ENCODE data around the gene AP3D1. TPM values are rescaled to one million over a fixed set of nuclear protein-coding genes. Genes with fewer than 3 reads are reported as not detected.

AP3D1 gene
- polyA plus RNA-seq, 2 donors: 50.8 to 64.5 TPM

GRCh38 chr19:2171349-2172145 is 20.2 kb upstream of the AP3D1 start:
- Histone ChIP-seq H3K27ac (ENCODE audit: low read depth in 2 of 2, low read length in 1 of 2) (peak overlapping the region in 1 of 2 donors; percentile 33), H3K27me3 (ENCODE audit: control insufficient read depth in 1 of 2, insufficient read depth in 2 of 2, low read length in 2 of 2) (no peaks in the 10 kb centered on the region), H3K4me3 (ENCODE audit: low read depth in 1 of 2, low read length in 2 of 2) (no peak overlapping the region), H3K9me3 (ENCODE audit: control insufficient read depth in 2 of 2, insufficient read depth in 1 of 2, low read depth in 1 of 2, low read length in 1 of 2) (no peaks in the 10 kb centered on the region), H3K36me3 (ENCODE audit: control insufficient read depth in 2 of 2, insufficient read depth in 2 of 2, low read length in 1 of 2) (peaks cover 0 to 5% of the 10 kb centered on the region in 2 donors), H3K4me1 (ENCODE audit: control insufficient read depth in 2 of 2, insufficient read depth in 2 of 2, low read length in 1 of 2) (peaks cover 15 to 34% of the 10 kb centered on the region in 2 donors)
- 49 to 58% methylated on average over 24 to 27 of the region's 27 CpGs for WGBS, 2 donors

- Histone ChIP-seq H3K27me3 (ENCODE audit: control insufficient read depth in 1 of 2, insufficient read depth in 2 of 2, low read length in 2 of 2) (no peaks in the 10 kb centered on the region), H3K4me3 (ENCODE audit: low read depth in 1 of 2, low read length in 2 of 2) (no peak overlapping the region), H3K9me3 (ENCODE audit: control insufficient read depth in 2 of 2, insufficient read depth in 1 of 2, low read depth in 1 of 2, low read length in 1 of 2) (no peaks in the 10 kb centered on the region), H3K4me1 (ENCODE audit: control insufficient read depth in 2 of 2, insufficient read depth in 2 of 2, low read length in 1 of 2) (peaks cover 15 to 30% of the 10 kb centered on the region in 2 donors), H3K36me3 (ENCODE audit: control insufficient read depth in 2 of 2, insufficient read depth in 2 of 2, low read length in 1 of 2) (peaks cover 0 to 5% of the 10 kb centered on the region in 2 donors), H3K27ac (ENCODE audit: low read depth in 2 of 2, low read length in 1 of 2) (peak overlapping the region in 1 of 2 donors; percentile 33)
- 68 to 73% methylated on average over 5 of the region's 5 CpGs for WGBS, 2 donors
Observed at GRCh38 chr19:2170987-2171348, 19.6 kb upstream of the AP3D1 start.

DNA sequence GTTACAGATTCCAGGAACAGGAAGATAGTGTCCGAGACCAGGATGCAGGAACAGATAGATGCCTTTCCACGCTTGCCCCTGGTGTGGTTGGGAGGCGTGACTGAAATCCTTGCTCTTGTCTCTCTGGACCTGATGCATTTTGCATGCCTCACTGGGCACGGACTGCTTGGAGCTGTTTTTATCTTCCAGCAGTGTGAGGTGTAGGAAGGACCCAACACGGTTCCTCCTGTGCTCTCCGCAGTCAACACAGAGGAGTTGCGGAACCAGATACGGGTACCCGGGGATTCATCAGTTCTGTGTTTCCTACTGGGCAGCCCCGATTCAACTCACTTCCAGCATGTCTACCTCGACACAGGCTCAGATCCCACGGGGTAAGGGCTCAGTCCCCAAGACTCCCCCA is 18.9 kb upstream of the AP3D1 start:
- no peak overlapping the region for H3K4me3 ChIP-seq (ENCODE audit: low read depth in 1 of 2, low read length in 2 of 2)
- H3K27me3 ChIP-seq (ENCODE audit: control insufficient read depth in 1 of 2, insufficient read depth in 2 of 2, low read length in 2 of 2): no peaks in the 10 kb centered on the region
- peaks cover 0 to 5% of the 10 kb centered on the region in 2 donors for H3K36me3 ChIP-seq (ENCODE audit: control insufficient read depth in 2 of 2, insufficient read depth in 2 of 2, low read length in 1 of 2)
- H3K9me3 ChIP-seq (ENCODE audit: control insufficient read depth in 2 of 2, insufficient read depth in 1 of 2, low read depth in 1 of 2, low read length in 1 of 2): no peaks in the 10 kb centered on the region
- peaks cover 15 to 28% of the 10 kb centered on the region in 2 donors for H3K4me1 ChIP-seq (ENCODE audit: control insufficient read depth in 2 of 2, insufficient read depth in 2 of 2, low read length in 1 of 2)
- H3K27ac ChIP-seq (ENCODE audit: low read depth in 2 of 2, low read length in 1 of 2): peak overlapping the region in 1 of 2 donors; percentile 40
- 81 to 83% methylated on average over 12 of the region's 12 CpGs for WGBS, 2 donors

DNA sequence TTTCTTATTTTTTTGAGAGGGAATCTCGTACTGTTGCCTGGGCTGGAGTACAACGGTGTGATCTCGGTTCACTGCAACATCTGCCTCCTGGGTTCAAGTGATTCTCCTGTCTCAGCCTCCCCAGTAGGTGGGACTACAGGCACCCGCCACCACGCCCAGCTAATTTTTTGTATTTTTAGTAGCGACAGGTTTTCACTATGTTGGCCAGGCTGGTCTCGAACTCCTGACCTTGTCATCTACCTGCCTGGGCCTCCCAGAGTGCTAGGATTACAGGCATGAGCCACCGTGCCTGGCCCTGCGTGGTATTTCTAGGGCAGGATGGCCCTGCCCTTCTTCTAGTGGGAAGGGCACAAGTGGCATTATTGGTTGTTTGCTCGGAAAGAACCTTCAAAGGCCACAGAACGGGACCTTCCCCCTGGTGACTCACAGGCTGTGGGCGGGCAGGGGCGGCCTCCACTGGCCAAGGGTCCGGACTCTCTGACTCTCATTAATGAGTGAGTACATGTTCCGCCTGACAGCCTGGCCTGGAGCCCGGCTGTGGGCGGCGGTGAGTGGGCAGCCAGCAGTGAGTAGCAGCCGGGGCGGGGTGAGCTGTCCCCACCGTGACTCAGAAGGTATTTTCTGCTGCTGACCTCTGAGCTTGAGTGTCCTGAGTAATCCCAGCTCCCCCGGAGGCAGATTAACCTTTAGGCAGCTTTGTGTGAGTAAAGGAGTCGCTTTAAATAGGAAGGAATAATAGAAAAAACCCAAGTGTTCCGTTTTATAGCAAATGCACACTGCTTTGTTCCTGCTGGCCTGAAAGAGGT is 17.5 kb upstream of the AP3D1 start:
- H3K36me3 ChIP-seq (ENCODE audit: control insufficient read depth in 2 of 2, insufficient read depth in 2 of 2, low read length in 1 of 2): peaks cover 0 to 3% of the 10 kb centered on the region in 2 donors
- no peaks in the 10 kb centered on the region for H3K27me3 ChIP-seq (ENCODE audit: control insufficient read depth in 1 of 2, insufficient read depth in 2 of 2, low read length in 2 of 2)
- H3K9me3 ChIP-seq (ENCODE audit: control insufficient read depth in 2 of 2, insufficient read depth in 1 of 2, low read depth in 1 of 2, low read length in 1 of 2): no peaks in the 10 kb centered on the region
- H3K4me1 ChIP-seq (ENCODE audit: control insufficient read depth in 2 of 2, insufficient read depth in 2 of 2, low read length in 1 of 2): peaks cover 15 to 28% of the 10 kb centered on the region in 2 donors
- H3K27ac ChIP-seq (ENCODE audit: low read depth in 2 of 2, low read length in 1 of 2): peak overlapping the region; percentile 81 to 93
- H3K4me3 ChIP-seq (ENCODE audit: low read depth in 1 of 2, low read length in 2 of 2): no peak overlapping the region
- WGBS, 2 donors: 10 to 12% methylated on average over 24 of the region's 24 CpGs

DNA sequence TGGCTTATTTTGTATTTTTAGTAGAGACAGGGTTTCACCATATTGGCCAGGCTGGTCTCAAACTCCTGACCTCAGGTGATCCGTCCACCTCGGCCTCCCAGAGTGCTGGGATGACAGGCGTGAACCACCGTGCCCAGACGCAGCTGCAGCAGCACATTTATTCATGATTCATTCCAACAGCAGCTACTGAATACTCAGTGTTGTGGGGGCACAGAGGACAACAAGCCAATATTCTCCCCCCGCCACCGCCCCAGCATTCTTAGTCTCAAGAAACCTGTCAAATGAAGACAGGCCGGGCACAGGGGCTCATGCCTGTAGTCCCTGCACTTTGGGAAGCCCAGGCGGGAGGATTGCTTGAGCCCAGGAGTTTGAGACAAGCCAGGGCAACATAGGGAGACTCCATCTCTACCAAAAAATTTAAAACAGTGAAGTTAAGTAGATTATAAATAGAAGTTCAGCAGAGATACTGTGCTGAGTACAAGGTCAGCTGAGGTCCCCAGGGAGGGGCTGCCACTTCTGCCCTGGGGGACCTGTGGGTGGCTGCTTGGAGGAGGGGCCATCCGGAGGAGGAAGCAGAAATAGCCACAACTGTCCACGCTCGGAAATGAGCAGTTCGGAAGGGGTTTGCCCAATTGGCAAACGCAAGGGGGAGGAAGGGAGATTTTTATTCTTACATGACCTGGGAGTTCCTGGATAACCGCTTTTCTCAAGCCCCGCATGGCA is 16.7 kb upstream of the AP3D1 start:
- 41 to 46% methylated on average over 16 of the region's 16 CpGs for WGBS, 2 donors
- peaks cover 0 to under 1% of the 10 kb centered on the region in 2 donors for H3K36me3 ChIP-seq (ENCODE audit: control insufficient read depth in 2 of 2, insufficient read depth in 2 of 2, low read length in 1 of 2)
- H3K27me3 ChIP-seq (ENCODE audit: control insufficient read depth in 1 of 2, insufficient read depth in 2 of 2, low read length in 2 of 2): no peaks in the 10 kb centered on the region
- H3K4me3 ChIP-seq (ENCODE audit: low read depth in 1 of 2, low read length in 2 of 2): no peak overlapping the region
- peak overlapping the region; percentile 81 to 93 for H3K27ac ChIP-seq (ENCODE audit: low read depth in 2 of 2, low read length in 1 of 2)
- no peaks in the 10 kb centered on the region for H3K9me3 ChIP-seq (ENCODE audit: control insufficient read depth in 2 of 2, insufficient read depth in 1 of 2, low read depth in 1 of 2, low read length in 1 of 2)
- H3K4me1 ChIP-seq (ENCODE audit: control insufficient read depth in 2 of 2, insufficient read depth in 2 of 2, low read length in 1 of 2): peaks cover 15 to 28% of the 10 kb centered on the region in 2 donors

- 46 to 53% methylated on average over 35 of the region's 35 CpGs for WGBS, 2 donors
- Histone ChIP-seq H3K27ac (ENCODE audit: low read depth in 2 of 2, low read length in 1 of 2) (peak overlapping the region; percentile 81 to 93), H3K36me3 (ENCODE audit: control insufficient read depth in 2 of 2, insufficient read depth in 2 of 2, low read length in 1 of 2) (no peaks in the 10 kb centered on the region), H3K9me3 (ENCODE audit: control insufficient read depth in 2 of 2, insufficient read depth in 1 of 2, low read depth in 1 of 2, low read length in 1 of 2) (no peaks in the 10 kb centered on the region), H3K4me1 (ENCODE audit: control insufficient read depth in 2 of 2, insufficient read depth in 2 of 2, low read length in 1 of 2) (peaks cover 15 to 28% of the 10 kb centered on the region in 2 donors), H3K27me3 (ENCODE audit: control insufficient read depth in 1 of 2, insufficient read depth in 2 of 2, low read length in 2 of 2) (no peaks in the 10 kb centered on the region), H3K4me3 (ENCODE audit: low read depth in 1 of 2, low read length in 2 of 2) (no peak overlapping the region)
Observed at GRCh38 chr19:2166741-2167738, 15.7 kb upstream of the AP3D1 start.

- Histone ChIP-seq H3K36me3 (ENCODE audit: control insufficient read depth in 2 of 2, insufficient read depth in 2 of 2, low read length in 1 of 2) (no peaks in the 10 kb centered on the region), H3K27me3 (ENCODE audit: control insufficient read depth in 1 of 2, insufficient read depth in 2 of 2, low read length in 2 of 2) (no peaks in the 10 kb centered on the region), H3K9me3 (ENCODE audit: control insufficient read depth in 2 of 2, insufficient read depth in 1 of 2, low read depth in 1 of 2, low read length in 1 of 2) (no peaks in the 10 kb centered on the region), H3K27ac (ENCODE audit: low read depth in 2 of 2, low read length in 1 of 2) (peak overlapping the region; percentile 97 to 98), H3K4me3 (ENCODE audit: low read depth in 1 of 2, low read length in 2 of 2) (peak overlapping the region; percentile 70 to 81), H3K4me1 (ENCODE audit: control insufficient read depth in 2 of 2, insufficient read depth in 2 of 2, low read length in 1 of 2) (peaks cover 9 to 16% of the 10 kb centered on the region in 2 donors)
- WGBS, 2 donors: 0 to 1% methylated on average over 55 to 89 of the region's 95 CpGs
Observed at GRCh38 chr19:2164020-2164998, 12.9 kb upstream of the AP3D1 start.

- no peaks in the 10 kb centered on the region for H3K4me1 ChIP-seq (ENCODE audit: control insufficient read depth in 2 of 2, insufficient read depth in 2 of 2, low read length in 1 of 2)
- 82 to 88% methylated on average over 9 to 10 of the region's 10 CpGs for WGBS, 2 donors
- no peaks in the 10 kb centered on the region for H3K27me3 ChIP-seq (ENCODE audit: control insufficient read depth in 1 of 2, insufficient read depth in 2 of 2, low read length in 2 of 2)
- no peak overlapping the region for H3K27ac ChIP-seq (ENCODE audit: low read depth in 2 of 2, low read length in 1 of 2)
- H3K36me3 ChIP-seq (ENCODE audit: control insufficient read depth in 2 of 2, insufficient read depth in 2 of 2, low read length in 1 of 2): no peaks in the 10 kb centered on the region
- H3K9me3 ChIP-seq (ENCODE audit: control insufficient read depth in 2 of 2, insufficient read depth in 1 of 2, low read depth in 1 of 2, low read length in 1 of 2): no peaks in the 10 kb centered on the region
- no peak overlapping the region for H3K4me3 ChIP-seq (ENCODE audit: low read depth in 1 of 2, low read length in 2 of 2)
Observed at GRCh38 chr19:2160379-2160778, 9.0 kb upstream of the AP3D1 start.
